Astrocyte of the hippocampus (primary cell): ENCODE data around the gene MT1E.
"Not testable (repeated sequence)": the region's sequence is repeated elsewhere in the genome, so short reads cannot be mapped to it uniquely, and the experiment has no call there.

ENCODE experiments used
- DNase-seq: peaks from one replicate; pipeline ENCODE4 v3.0.0; 2011; ENCODE audit warnings: low read depth, low spot score

The MT1E gene

GRCh38 chr16:56625140-56625942 is at the start of gene MT1E:
Gene MT1E (plus strand): TSS chr16:56625781. CDS start chr16:56625852, 71 bp downstream.
- peak; percentile 81 for DNase-seq

DNA sequence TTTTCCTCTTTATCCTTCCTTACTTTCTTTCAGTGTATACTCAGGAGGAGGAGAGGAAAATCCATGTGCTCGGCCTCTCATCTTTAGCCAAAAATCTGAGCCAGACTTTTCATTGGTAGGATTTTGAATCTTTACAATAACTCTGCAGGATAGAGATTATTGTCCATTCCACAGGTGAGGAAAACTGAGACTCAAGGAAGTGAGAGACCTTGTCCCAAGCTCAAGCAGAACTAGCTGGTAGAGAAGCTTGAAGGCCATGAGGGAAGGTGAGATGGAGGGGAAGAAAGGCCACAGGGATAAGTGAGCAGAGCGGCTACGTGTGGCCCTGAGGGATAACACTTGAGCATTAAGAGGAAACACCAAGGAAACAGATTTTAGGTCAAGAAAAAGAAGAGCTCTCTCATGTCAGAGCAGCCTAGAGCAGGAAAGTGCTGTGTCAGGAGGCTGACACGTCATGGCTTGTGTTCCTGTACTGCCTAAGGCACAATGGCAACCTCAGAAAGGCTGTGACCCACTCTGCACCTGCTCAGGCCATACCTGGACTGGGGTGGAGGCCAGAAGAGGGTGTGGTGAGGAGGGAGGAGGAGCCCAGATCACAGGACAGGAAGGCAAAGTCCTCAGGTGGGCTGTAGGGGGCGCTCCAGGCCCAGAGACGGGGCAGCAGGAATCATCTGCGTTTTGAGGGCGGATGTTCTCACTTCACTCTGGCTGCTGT is 48.8 kb upstream of the MT1E start:
- DNase-seq = peak; percentile 48

- no peak for DNase-seq
These were observed 48.3 kb upstream of the MT1E start for GRCh38 chr16:56577300-56577625.

GRCh38 chr16:56580391-56581048 is 45.1 kb upstream of the MT1E start:
- no peak for DNase-seq

DNA sequence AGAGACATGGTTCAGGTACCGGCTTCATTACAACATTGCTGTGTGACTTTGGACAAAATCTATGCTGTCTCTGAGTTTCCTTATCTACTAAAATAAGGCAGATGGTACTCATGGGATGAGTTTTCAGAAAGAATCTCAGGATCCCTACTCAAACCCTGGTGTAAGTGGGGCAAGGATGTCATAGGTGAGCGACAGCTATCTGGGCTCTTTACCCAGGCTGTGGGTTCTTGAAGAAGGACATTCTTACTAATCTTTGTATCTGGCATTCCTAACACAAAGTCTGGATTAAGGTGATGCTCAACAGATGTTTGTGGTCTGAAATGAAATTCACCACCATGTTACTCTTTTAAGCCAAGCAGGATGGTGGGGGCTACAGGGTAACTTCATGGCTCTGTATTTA is 42.7 kb upstream of the MT1E start:
- DNase-seq = not testable (repeated sequence)

DNA sequence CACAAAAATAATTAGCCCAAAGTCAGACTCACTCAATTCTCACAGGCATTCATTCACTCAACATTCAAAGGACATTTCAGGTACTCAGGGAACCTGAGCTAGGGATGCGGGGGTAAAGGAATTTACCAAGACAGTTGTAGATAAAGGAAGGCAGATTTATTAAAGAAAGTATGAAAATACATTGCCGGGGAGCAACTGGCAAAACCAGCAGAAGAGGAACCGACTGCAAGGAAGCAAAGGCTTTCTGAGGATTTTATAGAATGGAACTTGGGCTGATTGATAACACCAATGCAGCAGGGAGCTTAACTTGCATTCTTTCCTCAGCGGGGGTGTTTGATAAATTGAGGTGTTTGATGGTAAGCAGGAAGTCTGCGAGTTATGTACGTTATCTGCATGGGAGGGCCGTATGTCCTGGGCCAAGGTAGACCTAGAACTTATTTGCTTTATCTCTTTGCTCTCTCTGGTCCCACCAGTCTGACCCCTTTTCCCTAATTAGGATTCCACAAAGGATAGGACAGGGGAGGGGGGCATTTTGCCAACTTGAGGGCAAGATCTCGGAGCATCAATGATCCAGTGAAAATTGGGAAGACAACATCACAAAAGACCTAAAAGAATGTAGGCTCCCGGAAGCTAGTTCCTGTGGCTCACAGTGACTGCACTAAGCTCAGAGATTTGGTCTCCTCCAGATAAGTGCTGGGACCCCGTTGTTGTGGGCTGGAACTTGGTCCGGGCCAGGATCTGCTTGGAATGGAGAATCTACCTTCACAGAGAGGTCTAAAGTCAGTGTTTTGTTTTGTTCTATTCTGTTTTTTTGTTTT is 42.0 kb upstream of the MT1E start:
- DNase-seq = no peak

GRCh38 chr16:56584276-56584675 is 41.3 kb upstream of the MT1E start:
- no peak for DNase-seq

DNA sequence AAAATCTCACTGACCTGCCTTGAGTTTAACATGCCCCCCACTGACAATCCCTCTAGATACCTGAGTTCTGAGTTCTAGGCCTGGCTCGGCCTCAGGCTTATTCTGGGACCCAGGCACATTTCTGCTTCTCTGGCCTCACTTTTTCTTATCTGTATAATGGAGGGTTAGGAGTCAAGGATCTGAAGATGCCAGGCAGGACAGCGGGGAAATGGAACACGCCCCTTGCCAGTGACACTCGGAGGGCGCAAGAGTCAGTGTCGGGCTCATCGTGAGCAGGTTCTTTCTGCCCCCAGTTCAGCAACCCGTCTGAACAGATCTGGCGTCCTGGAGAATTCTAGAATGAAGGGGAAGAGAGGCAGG is 36.8 kb upstream of the MT1E start:
- no peak for DNase-seq

GRCh38 chr16:56589141-56590039 is 36.2 kb upstream of the MT1E start, which contains the start of gene MT3:
Gene MT3 (plus strand): TSS chr16:56589528. CDS start chr16:56589591, 63 bp downstream.
- DNase-seq = peak; percentile 50

- DNase-seq = no peak
These were observed 34.1 kb upstream of the MT1E start for GRCh38 chr16:56591377-56592060.

GRCh38 chr16:56593573-56594291 is 31.8 kb upstream of the MT1E start:
- no peak for DNase-seq

- no peak for DNase-seq
These were observed 31.3 kb upstream of the MT1E start for GRCh38 chr16:56594292-56594619.

GRCh38 chr16:56600398-56600999 is 25.1 kb upstream of the MT1E start:
- peak; percentile 62 for DNase-seq

DNA sequence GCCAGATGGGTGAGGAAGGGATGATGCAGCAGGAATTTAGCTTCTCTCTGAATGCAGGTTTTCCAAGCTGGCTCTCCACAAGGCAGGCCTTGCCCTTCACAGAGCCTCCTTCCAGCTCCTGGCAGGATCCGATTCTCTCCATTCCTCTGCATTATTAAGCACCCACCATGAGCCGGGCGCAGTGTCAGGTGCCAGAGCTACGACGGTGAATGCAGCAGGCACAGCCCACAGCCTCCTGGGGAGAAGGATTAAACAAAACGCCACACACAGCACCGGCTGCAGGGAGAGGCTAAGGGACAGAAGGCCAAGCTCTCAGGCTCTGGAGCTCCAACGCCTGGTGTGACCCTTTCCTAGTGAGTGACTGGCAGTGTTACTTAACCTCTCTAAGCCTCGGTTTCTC is 24.3 kb upstream of the MT1E start:
- no peak for DNase-seq

DNA sequence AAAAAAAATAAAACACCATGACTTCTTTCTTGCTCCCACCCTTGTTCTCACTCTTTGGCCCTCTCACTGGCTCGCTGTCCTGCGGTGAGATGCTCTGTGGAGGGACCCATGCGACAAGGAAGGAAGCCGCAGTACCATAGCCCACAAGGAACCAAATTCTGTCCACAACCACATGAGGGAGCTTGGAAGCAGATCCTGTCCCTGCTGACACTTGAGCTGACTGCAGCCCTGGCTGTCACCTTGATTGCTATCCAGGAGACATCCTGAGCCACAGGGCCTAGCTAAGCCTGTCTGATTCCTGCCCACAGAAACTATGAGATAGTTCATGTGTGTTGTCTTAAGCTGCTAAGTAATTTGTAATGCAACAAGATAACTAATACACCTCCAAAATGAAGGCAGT is 22.0 kb upstream of the MT1E start:
- peak; percentile 49 for DNase-seq

GRCh38 chr16:56604966-56605365 is 20.6 kb upstream of the MT1E start:
- DNase-seq = no peak

GRCh38 chr16:56605475-56605874 is 20.1 kb upstream of the MT1E start:
- DNase-seq = no peak

DNA sequence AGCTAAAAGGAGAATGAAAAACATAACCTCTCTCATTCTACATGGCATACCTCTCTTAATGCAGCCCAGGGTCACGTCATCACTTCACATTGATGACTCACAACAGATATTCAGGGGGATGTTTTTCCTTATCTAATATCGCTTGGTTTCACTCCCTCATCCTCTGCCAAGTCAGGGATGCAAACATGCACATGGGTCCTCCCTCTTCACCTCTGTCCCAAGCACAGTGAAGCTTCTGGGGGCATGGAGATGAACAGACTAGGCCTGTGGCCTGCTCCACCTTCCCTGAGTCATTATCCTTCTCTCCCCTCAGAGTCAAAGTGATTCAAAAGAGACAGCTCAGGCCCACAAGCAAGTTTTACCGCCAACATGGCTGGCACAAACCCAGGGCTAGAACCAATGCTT is 19.5 kb upstream of the MT1E start:
- DNase-seq = no peak

DNA sequence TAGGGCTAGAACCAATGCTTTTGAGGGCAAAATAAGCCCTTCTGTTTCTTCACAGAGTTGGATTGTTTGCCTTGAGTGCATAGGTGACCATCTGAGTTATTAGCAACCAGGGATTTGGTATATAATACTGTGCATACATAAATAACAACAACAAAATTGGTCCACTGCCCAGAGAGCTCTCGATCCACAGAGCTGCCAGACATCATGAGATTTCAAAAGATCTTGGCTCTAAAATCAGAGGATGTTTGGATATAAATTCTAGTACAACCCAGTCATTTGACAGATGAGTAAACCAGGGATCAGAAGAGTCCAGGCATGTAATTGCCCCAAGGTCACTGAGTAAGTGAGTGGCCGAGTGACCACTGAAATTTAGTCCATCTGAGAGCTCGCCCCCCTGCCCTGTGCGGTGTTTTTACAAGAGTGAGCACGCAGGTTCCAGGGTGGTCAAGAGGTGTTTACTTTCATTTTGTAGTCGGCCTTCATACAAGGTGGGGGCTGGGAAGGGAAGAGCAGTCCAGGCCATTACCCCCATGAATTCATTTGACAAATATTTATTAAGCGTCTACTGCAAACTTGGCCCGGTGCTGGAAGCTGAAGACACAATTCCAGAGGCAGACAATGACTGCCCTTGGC is 19.0 kb upstream of the MT1E start:
- DNase-seq = peak; percentile 71
